GM21737 (cell line): ENCODE measurements around the gene EIF3K.

Source experiments
- ATAC-seq: cut with Tn5 transposase; IDR thresholded peaks from one replicate; pipeline ENCODE4 v1.9.1; 2021; ENCODE audit warnings: mild to moderate bottlenecking, moderate library complexity; ENCODE audit not compliant: unreplicated experiment

EIF3K gene

DNA sequence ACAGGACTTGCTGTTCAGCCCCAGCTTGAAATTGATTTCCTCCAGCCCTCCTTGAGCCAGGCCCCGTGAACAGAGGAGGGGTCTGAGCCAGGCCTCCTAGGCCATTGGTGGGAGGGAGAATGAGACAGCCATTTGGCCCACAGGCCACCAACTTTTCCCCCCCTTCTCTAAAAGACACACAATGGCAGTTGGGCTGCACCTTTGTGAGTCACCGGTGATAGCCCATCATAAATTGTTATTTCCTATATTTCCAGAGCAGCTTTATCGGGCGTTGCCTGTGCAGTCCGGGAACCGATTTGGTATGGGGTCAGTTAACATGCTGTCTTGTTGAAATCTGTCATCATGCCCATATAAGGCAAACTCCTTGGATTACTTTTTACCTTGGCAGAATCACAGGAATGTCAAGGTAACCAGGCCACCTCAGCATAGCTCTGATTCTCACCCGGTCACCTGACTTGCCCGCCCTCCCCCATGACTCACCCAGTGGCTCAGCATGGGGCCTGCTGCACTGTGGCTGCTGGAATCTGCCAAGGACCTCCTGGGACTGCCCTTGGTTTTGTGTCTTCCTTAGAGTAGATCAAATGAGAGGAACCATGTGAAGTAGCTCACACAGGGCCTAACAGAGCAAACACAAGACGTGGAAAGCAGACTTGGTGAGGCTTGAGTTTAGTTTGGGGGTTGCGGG, 64.5 kb downstream of the EIF3K start:
- ATAC-seq, result no peak

DNA sequence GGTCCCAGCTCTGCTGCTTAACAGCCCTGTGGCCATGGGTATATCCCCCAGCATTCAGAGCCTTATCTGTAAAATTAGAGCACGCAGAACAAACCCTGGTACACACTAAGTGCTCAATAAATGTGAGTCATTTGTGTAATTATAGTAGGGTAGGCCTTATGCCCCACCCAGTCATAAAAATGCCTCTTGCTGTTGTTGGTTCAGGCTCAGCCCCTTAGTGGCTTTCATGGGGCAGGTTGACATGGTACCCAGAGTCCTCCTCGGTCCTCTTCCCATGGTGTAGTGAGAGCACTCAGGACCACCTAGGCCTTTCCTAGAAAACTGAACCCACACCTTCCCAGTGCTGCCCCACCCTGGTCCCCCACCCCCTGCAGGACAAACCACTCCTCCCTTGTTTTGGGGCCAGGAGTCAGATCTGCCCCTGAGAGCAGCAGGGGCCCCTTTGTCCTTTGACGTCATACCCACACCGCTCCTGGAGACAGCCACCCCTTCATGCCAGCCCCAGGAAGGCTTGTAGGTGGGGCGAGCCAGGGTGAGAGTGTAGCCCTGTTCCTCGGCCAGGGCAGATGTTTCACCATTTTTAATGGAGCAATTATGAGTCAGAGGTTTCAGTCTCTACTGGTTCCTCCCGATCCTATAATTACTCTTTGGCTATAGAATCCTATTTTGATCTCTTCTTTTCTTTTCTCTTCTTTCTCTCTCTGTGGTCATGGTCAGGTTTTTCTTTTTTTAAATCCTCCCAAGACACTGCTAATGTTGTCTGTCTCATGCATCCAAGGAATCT, 65.3 kb downstream of the EIF3K start:
- no peak for ATAC-seq

DNA sequence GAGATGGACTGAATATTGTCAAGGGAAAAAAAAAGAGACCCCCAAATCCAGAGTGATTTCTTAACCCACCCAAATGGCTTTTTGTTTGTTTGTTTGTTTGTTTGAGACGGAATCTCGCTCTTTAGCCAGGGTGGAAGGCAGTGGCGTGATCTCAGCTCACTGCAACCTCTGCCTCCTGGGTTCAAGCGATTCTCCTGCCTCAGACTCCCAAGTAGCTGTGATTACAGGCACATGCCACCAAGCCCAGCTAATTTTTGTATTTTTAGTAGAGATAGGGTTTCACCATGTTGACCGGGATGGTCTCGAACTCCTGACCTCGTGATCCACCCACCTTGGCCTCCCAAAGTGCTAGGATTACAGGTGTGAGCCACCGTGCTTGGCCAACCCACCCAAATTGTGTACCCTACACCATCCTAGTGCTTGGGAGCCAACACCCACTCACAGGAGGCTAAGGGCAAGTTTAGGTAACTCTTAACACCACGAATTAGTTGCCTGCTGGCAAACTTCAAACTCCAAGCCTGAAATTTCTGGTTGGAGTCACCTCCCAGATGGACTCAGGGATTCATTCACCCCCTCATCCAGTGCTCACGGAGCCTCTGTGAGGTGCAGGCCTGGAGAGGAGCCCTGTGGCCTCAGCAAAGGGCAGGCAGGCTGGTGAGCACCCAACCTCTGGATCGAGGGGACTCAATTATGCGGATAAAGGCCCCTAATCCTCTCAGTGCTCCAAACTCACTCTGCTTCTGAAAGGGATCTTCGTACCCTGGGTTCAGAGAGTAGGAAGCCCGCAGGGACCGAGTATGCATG, 66.1 kb downstream of the EIF3K start:
- ATAC-seq, result no peak

DNA sequence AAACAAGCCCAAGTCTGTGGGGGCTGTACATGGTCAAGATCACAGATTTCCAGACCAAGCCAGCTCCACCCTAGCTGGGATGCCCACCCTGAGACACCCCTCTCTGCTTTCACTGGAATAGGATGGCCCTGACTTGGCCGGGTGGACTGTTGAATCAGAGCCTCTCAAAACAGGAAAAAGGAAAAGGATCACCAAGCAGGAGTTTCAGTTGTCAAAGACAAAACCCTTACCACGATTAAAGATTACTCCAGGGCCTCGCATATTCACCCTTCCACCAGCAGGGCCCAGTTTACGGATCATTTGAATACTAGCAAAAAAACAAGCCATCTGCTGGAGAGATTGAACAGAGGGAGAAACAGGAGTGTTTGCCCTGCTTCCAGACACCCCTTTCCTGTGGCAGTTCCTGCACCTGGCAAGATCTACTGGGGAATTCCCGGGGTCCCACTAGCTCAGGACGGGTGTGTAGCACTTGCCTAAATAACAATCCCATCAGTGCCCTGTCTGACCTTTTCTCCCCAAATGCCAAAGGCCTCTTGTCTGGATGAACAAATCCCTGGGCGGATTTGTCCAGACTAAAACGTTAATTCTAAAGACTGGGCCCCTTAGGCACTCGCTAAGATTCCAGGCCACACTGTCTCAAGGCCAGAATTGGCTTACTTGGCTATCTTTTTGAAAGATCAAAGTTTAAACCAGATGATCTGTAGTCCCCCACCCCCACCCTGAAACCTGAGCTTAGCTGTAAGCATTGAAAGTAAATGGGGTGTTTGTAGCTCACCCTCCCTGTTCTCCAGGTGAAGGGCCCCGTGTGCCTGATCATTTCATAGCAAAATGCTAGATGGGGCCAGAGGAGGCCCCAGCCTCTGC, 66.9 kb downstream of the EIF3K start:
- no peak for ATAC-seq

DNA sequence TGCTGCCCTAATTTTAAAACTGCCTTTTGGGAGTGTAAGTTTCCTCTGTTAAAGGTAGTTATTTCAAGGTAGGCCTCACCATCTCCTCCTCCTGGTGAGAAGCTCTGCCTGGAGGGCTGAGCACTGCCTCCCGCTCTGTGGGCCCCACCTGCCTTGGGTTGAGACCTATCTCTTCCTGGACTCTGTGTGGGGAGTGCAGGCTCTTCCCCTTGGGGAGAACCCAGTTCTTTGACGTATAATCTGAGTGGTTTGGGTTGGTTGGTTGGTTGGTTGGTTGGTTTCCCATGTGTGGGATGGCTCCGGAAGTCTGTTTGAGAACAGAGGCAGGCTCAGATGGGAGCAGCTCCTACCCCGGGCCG, 67.5 kb downstream of the EIF3K start:
- ATAC-seq, result no peak
